Erythroblast (primary cell): ENCODE measurements around the gene MPP3.

Experiments used
- GATA1 ChIP-seq: IDR thresholded peaks from 2 replicates; pipeline ENCODE4 v1.6.1; 2011; ENCODE audit warnings: low read depth, mild to moderate bottlenecking, control low read depth, low read length, moderate library complexity
- POLR2A ChIP-seq: IDR thresholded peaks from 2 replicates; pipeline ENCODE4 v1.6.1; 2011; ENCODE audit warnings: mild to moderate bottlenecking, low read length

GRCh38 chr17:43814026-43814425, 18.9 kb downstream of the MPP3 start:
- TF ChIP-seq POLR2A (no peak), GATA1 (no peak)
